Cardiac muscle cell (in vitro differentiated cells and primary cell): ENCODE data around the gene VAPB. TPM values are rescaled to one million over a fixed set of nuclear protein-coding genes. Genes with fewer than 3 reads are reported as not detected.
A peak's percentile ranks its signal among the peaks of the same experiment; 100 is the strongest.

Experiments
- DNase-seq, 2 donors: peaks; one replicate each; pipeline versions ENCODE4 v3.0.0 to v3.0.0-alpha.2; 2010 to 2017; ENCODE audit warnings: low read depth in 1 of 2, low spot score in 1 of 2
- H3K27ac ChIP-seq: fragments of 200-600 bp; sonication (generic); 2 replicates; pipeline ENCODE4 v1.5.1; 2016
- H3K27me3 ChIP-seq: fragments of 200-600 bp; sonication (generic); 2 replicates; pipeline ENCODE4 v1.6.0; 2016; ENCODE audit warnings: control low read depth
- H3K36me3 ChIP-seq: fragments of 200-600 bp; sonication (generic); 2 replicates; pipeline ENCODE4 v1.5.1; 2016; ENCODE audit warnings: control low read depth
- H3K4me1 ChIP-seq: fragments of 200-600 bp; sonication (generic); 2 replicates; pipeline ENCODE4 v1.8.1; 2017; ENCODE audit warnings: low read depth, mild to moderate bottlenecking, mixed run types
- H3K4me3 ChIP-seq: fragments of 200-600 bp; sonication (generic); 2 replicates; pipeline ENCODE4 v1.5.1; 2016; ENCODE audit warnings: mild to moderate bottlenecking
- H3K9me3 ChIP-seq: fragments of 200-600 bp; sonication (generic); 2 replicates; pipeline ENCODE4 v1.5.1; 2017; ENCODE audit warnings: low read depth, mild to moderate bottlenecking, control low read depth
- polyA plus RNA-seq: library from polyadenylated mRNA; unstranded; fragments of >200 nt; fragmentation: Nextera tagmentation; extraction: Ambion mirVana; gene quantifications from 2 replicates; pipeline ENCODE4 v1.2.1, GENCODE V29; 2016
- total RNA-seq: library from RNA; depleted of rRNA; stranded (reverse); fragments of >200 nt; gene quantifications from 2 replicates; pipeline ENCODE4 v1.2.3, GENCODE V29; 2016
- TF ChIP-seq, protein P1 (sequence below): IDR thresholded peaks from 2 replicates; pipeline ENCODE4 v1.5.1; 2012; ENCODE audit warnings: low read depth, mild to moderate bottlenecking, low read length

Gene VAPB
- total and polyA plus RNA-seq, 2 experiments from 2014 or later, result 9.7 to 55.1 TPM

DNA sequence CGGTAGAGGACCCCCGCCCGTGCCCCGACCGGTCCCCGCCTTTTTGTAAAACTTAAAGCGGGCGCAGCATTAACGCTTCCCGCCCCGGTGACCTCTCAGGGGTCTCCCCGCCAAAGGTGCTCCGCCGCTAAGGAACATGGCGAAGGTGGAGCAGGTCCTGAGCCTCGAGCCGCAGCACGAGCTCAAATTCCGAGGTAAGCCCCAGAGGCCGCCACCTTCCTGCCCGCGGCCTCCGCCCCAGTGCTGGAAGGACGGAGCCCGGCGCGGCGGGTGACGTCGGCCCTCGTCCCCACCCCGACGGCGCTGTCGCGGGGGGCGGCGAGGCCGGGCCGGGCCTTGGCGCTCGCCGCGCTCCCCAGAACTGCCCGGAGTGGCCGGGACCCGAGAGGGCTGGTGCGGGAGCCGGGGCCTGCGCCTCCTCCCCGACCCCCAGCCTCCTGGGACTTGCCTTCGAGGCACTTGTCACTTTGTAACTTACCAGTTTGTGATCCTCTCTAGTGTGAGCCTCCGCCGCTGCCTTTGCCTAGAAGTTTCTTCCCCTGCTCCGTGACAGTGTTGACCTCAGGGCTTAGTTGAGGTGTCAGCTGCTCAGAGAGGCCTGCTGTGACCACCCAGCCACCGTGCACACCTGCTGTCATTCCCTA, 417 bp downstream of the VAPB start:
- TF ChIP-seq, protein P1, sequence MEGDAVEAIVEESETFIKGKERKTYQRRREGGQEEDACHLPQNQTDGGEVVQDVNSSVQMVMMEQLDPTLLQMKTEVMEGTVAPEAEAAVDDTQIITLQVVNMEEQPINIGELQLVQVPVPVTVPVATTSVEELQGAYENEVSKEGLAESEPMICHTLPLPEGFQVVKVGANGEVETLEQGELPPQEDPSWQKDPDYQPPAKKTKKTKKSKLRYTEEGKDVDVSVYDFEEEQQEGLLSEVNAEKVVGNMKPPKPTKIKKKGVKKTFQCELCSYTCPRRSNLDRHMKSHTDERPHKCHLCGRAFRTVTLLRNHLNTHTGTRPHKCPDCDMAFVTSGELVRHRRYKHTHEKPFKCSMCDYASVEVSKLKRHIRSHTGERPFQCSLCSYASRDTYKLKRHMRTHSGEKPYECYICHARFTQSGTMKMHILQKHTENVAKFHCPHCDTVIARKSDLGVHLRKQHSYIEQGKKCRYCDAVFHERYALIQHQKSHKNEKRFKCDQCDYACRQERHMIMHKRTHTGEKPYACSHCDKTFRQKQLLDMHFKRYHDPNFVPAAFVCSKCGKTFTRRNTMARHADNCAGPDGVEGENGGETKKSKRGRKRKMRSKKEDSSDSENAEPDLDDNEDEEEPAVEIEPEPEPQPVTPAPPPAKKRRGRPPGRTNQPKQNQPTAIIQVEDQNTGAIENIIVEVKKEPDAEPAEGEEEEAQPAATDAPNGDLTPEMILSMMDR, result no peak
- Histone ChIP-seq H3K9me3 (no peaks in the 10 kb centered on the region), H3K4me3 (peak overlapping the region; percentile 56), H3K27ac (peak overlapping the region; percentile 86), H3K4me1 (peaks cover 7% of the 10 kb centered on the region), H3K36me3 (no peaks in the 10 kb centered on the region), H3K27me3 (no peaks in the 10 kb centered on the region)
- peak; percentile 43 to 57 for DNase-seq

DNA sequence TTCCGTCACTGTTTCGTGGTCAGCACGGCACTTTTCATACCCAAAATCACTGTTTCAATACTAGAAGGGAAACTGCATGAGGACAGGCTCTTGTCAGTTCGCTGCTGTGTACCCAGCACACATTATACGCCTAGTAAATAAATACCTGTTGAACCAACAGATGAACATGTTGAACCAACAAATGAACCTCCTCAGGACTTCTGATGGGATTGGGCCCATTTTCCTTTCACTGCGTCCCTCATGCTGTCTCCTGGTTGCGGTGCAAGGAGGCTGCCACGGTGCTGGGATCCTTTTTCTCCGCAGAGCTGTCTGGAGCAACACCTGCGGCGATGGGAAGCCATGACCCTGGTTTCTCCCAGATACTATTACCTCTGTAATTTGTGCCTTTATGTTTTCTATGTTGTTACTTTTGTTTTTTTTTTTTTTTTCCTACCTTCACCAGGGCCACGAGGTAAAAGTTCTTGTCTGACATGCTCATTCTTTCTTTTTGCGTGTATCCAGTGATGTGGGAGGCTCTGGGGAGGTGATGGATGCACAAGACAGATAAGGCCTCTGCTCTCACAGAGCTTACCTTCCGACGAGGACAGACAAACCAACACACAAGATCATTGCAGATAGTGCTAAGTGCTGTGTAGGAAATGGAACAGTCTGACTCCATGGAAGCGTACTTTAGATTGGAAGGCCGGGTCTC, 1.1 kb downstream of the VAPB start:
- Histone ChIP-seq H3K9me3 (no peaks in the 10 kb centered on the region), H3K36me3 (no peaks in the 10 kb centered on the region), H3K27ac (no peak overlapping the region), H3K4me1 (peaks cover 7% of the 10 kb centered on the region), H3K4me3 (peak overlapping the region; percentile 56), H3K27me3 (no peaks in the 10 kb centered on the region)
- TF ChIP-seq, protein P1, result no peak
- DNase-seq, result no peak

DNA sequence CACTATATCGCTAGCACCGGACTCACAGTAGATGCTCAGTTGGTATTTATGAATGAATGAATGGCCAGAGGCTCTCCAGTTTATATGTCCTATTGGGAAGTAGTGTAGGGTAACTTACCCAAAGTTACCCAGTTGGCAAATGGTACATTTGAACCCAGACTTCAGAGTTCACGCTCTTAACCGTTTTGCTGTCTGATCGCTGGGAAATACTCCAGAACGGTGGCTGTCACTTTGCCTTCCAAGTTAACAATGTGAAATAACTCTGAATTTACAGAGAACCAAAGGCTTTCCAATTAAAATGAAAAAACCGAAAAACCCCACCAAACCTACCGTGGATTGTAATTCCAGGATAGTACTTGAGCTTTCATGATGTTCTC, 1.6 kb downstream of the VAPB start:
- no peak overlapping the region for H3K27ac ChIP-seq
- DNase-seq, result no peak
- TF ChIP-seq, protein P1, result no peak
- H3K4me3 ChIP-seq, result no peak overlapping the region
- H3K27me3 ChIP-seq, result no peaks in the 10 kb centered on the region
- peaks cover 7% of the 10 kb centered on the region for H3K4me1 ChIP-seq
- no peaks in the 10 kb centered on the region for H3K9me3 ChIP-seq
- no peaks in the 10 kb centered on the region for H3K36me3 ChIP-seq

DNA sequence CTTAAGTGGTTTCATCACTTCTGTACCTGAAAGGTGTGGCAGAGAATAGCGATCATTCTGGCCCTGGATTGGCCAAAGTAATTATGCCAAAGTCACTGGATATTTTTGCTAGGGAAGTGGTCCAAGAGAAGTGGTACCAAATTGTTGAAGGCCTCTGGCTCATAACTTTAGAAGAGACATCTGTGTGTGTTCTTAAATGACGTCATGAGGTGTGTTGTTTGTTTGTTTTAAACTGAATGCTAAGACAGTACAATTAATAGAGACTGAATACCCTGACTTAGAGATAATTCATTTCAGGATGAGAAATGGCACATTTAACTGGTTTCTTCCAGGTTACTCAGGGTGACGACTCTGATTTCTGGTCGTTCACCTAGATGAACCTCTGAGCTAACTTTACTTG, 3.3 kb downstream of the VAPB start:
- Histone ChIP-seq H3K36me3 (no peaks in the 10 kb centered on the region), H3K9me3 (no peaks in the 10 kb centered on the region), H3K27ac (no peak overlapping the region), H3K27me3 (no peaks in the 10 kb centered on the region), H3K4me3 (no peak overlapping the region), H3K4me1 (peaks cover 7% of the 10 kb centered on the region)
- no peak for DNase-seq
- TF ChIP-seq, protein P1, result no peak

GRCh38 chr20:58393299-58393698, 4.3 kb downstream of the VAPB start:
- TF ChIP-seq, protein P1, result no peak
- Histone ChIP-seq H3K4me1 (peaks cover 7% of the 10 kb centered on the region), H3K36me3 (no peaks in the 10 kb centered on the region), H3K9me3 (no peaks in the 10 kb centered on the region), H3K4me3 (no peak overlapping the region), H3K27ac (no peak overlapping the region), H3K27me3 (no peaks in the 10 kb centered on the region)
- peak in 1 of 2 donors; percentile 11 for DNase-seq
